SK-N-DZ (cell line): ENCODE data around the gene MYT1.

Source experiments
- DNase-seq: peaks from one replicate; pipeline ENCODE4 v3.0.0-alpha.2; 2015; ENCODE audit warnings: low spot score

MYT1 gene

GRCh38 chr20:64153861-64154589 lies 10.2 kb upstream of the MYT1 start:
- no peak for DNase-seq

- no peak for DNase-seq
These were observed 9.5 kb upstream of the MYT1 start for GRCh38 chr20:64154590-64155257.

- peak; percentile 92 for DNase-seq
These were observed 8.8 kb upstream of the MYT1 start for GRCh38 chr20:64155258-64156135.

GRCh38 chr20:64156136-64156885 lies 7.9 kb upstream of the MYT1 start:
- DNase-seq: peak; percentile 87

- no peak for DNase-seq
These were observed 7.1 kb upstream of the MYT1 start for GRCh38 chr20:64156886-64157875.

- no peak for DNase-seq
These were observed 6.4 kb upstream of the MYT1 start for GRCh38 chr20:64157878-64158277.

- DNase-seq: no peak
These were observed 5.6 kb upstream of the MYT1 start for GRCh38 chr20:64158346-64159285.

- no peak for DNase-seq
These were observed 5.0 kb upstream of the MYT1 start for GRCh38 chr20:64159286-64159680.

GRCh38 chr20:64159711-64160110 lies 4.5 kb upstream of the MYT1 start:
- DNase-seq: no peak

- peak; percentile 77 for DNase-seq
These were observed 4.1 kb upstream of the MYT1 start for GRCh38 chr20:64160118-64160517.

GRCh38 chr20:64160526-64161355 lies 3.5 kb upstream of the MYT1 start:
- DNase-seq: peak; percentile 84

GRCh38 chr20:64161356-64162238 lies 2.7 kb upstream of the MYT1 start:
- peak; percentile 79 for DNase-seq

- no peak for DNase-seq
These were observed 1.9 kb upstream of the MYT1 start for GRCh38 chr20:64162239-64162910.

- no peak for DNase-seq
These were observed 503 bp upstream of the MYT1 start for GRCh38 chr20:64163776-64164122.

- DNase-seq: peak; percentile 67
These were observed 1.8 kb downstream of the MYT1 start for GRCh38 chr20:64165866-64166600.
